Thyroid gland (tissue), 4 donors: ENCODE measurements around the gene RGSL1.

Experiments used
- CTCF ChIP-seq, 6 experiments: fragments of 200-600 bp in 3 of 6; fragments of 450-650 bp in 3 of 6; sonication (generic) in 3 of 6; IDR thresholded peaks; one replicate each; pipeline ENCODE4 v1.5.1; 2016 to 2019; ENCODE audit warnings: antibody characterized with exemption in 6 of 6, mild to moderate bottlenecking in 2 of 6, inconsistent platforms in 1 of 6, moderate library complexity in 1 of 6
- POLR2A ChIP-seq, 2 donors: fragments of 450-650 bp; IDR thresholded peaks; one replicate each; pipeline ENCODE4 v1.6.1; 2017; ENCODE audit warnings: antibody characterized with exemption in 2 of 2, mild to moderate bottlenecking in 2 of 2, moderate library complexity in 1 of 2

GRCh38 chr1:182473556-182473955 lies 23.6 kb downstream of the RGSL1 start:
- TF ChIP-seq CTCF (IDR thresholded peaks at IDR 0.05) (no peak), POLR2A (IDR thresholded peaks at IDR 0.05) (no peak)
